Measurements from ENCODE around the gene TTC3. TPM values are rescaled to one million over a fixed set of nuclear protein-coding genes. Genes with fewer than 3 reads are reported as not detected.

Gene TTC3
- total RNA-seq, 2 donors from 2014 or later, result 184 to 273 TPM

- Histone ChIP-seq H3K4me3 (ENCODE audit: low read length) (no peak overlapping the region), H3K9ac (ENCODE audit: extremely low read depth, low read length, poor library complexity, severe bottlenecking) (no peak overlapping the region), H3K9me3 (ENCODE audit: control insufficient read depth, low read length) (no peaks in the 10 kb centered on the region), H3K27me3 (ENCODE audit: control insufficient read depth, insufficient read depth, low read length, poor library complexity, severe bottlenecking) (no peaks in the 10 kb centered on the region), H3K36me3 (ENCODE audit: control insufficient read depth, insufficient read depth, low read length) (peaks cover 97% of the 10 kb centered on the region), H3K27ac (ENCODE audit: low read depth, low read length) (no peak overlapping the region), H3K4me1 (ENCODE audit: control insufficient read depth, insufficient read depth, low read length) (peaks cover 2% of the 10 kb centered on the region)
- no peaks in the 10 kb centered on the region for H3K27me3 Mint-ChIP-seq (ENCODE audit: insufficient read depth)
- peak overlapping the region; percentile 69 for H3K27ac Mint-ChIP-seq
- peaks cover 14% of the 10 kb centered on the region for H3K4me1 Mint-ChIP-seq
- TF ChIP-seq CTCF (conservative IDR thresholded peaks at IDR 0.05), result no peak
- DNase-seq, result no peak
- H3K36me3 Mint-ChIP-seq (ENCODE audit: low read depth), result peaks cover 82% of the 10 kb centered on the region
- 94 to 97% methylated on average over 8 to 11 of the region's 11 CpGs for WGBS, 2 experiments (ENCODE audit: insufficient coverage in 1 of 2, insufficient read length in 1 of 2)
- no peak overlapping the region for H3K4me3 Mint-ChIP-seq
- H3K9me3 Mint-ChIP-seq, result no peaks in the 10 kb centered on the region
Measured at GRCh38 chr21:37199057-37199924, 126.2 kb downstream of the TTC3 start.

GRCh38 chr21:37200641-37201480, 127.8 kb downstream of the TTC3 start:
- 92 to 96% methylated on average over 13 to 16 of the region's 16 CpGs for WGBS, 2 experiments (ENCODE audit: insufficient coverage in 1 of 2, insufficient read length in 1 of 2)
- Mint-ChIP-seq H3K4me3 (no peak overlapping the region), H3K36me3 (ENCODE audit: low read depth) (peaks cover 79% of the 10 kb centered on the region), H3K9me3 (no peaks in the 10 kb centered on the region), H3K4me1 (peaks cover 14% of the 10 kb centered on the region), H3K27me3 (ENCODE audit: insufficient read depth) (no peaks in the 10 kb centered on the region), H3K27ac (no peak overlapping the region)
- H3K36me3 ChIP-seq (ENCODE audit: control insufficient read depth, insufficient read depth, low read length), result peaks cover 94% of the 10 kb centered on the region
- no peak for TF ChIP-seq CTCF (conservative IDR thresholded peaks at IDR 0.05)
- H3K27ac ChIP-seq (ENCODE audit: low read depth, low read length), result no peak overlapping the region
- H3K27me3 ChIP-seq (ENCODE audit: control insufficient read depth, insufficient read depth, low read length, poor library complexity, severe bottlenecking), result no peaks in the 10 kb centered on the region
- DNase-seq, result no peak
- H3K4me1 ChIP-seq (ENCODE audit: control insufficient read depth, insufficient read depth, low read length), result peaks cover 2% of the 10 kb centered on the region
- no peak overlapping the region for H3K4me3 ChIP-seq (ENCODE audit: low read length)
- no peaks in the 10 kb centered on the region for H3K9me3 ChIP-seq (ENCODE audit: control insufficient read depth, low read length)
- no peak overlapping the region for H3K9ac ChIP-seq (ENCODE audit: extremely low read depth, low read length, poor library complexity, severe bottlenecking)

GRCh38 chr21:37202221-37203110, 129.4 kb downstream of the TTC3 start:
- Histone ChIP-seq H3K4me1 (ENCODE audit: control insufficient read depth, insufficient read depth, low read length) (peaks cover 2% of the 10 kb centered on the region), H3K9ac (ENCODE audit: extremely low read depth, low read length, poor library complexity, severe bottlenecking) (no peak overlapping the region), H3K36me3 (ENCODE audit: control insufficient read depth, insufficient read depth, low read length) (peaks cover 80% of the 10 kb centered on the region), H3K27me3 (ENCODE audit: control insufficient read depth, insufficient read depth, low read length, poor library complexity, severe bottlenecking) (no peaks in the 10 kb centered on the region), H3K9me3 (ENCODE audit: control insufficient read depth, low read length) (no peaks in the 10 kb centered on the region), H3K27ac (ENCODE audit: low read depth, low read length) (no peak overlapping the region), H3K4me3 (ENCODE audit: low read length) (no peak overlapping the region)
- H3K9me3 Mint-ChIP-seq, result no peaks in the 10 kb centered on the region
- H3K27ac Mint-ChIP-seq, result peak overlapping the region; percentile 9
- no peaks in the 10 kb centered on the region for H3K27me3 Mint-ChIP-seq (ENCODE audit: insufficient read depth)
- DNase-seq, result no peak
- 84 to 86% methylated on average over 4 to 14 of the region's 14 CpGs for WGBS, 2 experiments (ENCODE audit: insufficient coverage in 1 of 2, insufficient read length in 1 of 2)
- no peak for TF ChIP-seq CTCF (conservative IDR thresholded peaks at IDR 0.05)
- H3K36me3 Mint-ChIP-seq (ENCODE audit: low read depth), result peaks cover 72% of the 10 kb centered on the region
- peaks cover 14% of the 10 kb centered on the region for H3K4me1 Mint-ChIP-seq
- no peak overlapping the region for H3K4me3 Mint-ChIP-seq
